B cell (primary cell): ENCODE data around the gene RUFY3. TPM values are rescaled to one million over a fixed set of nuclear protein-coding genes. Genes with fewer than 3 reads are reported as not detected.

Experiments
- ATAC-seq: fragments of 200-7000 bp; cut with Tn5 transposase; one replicate; pipeline ENCODE4 v1.10.0; 2021; ENCODE audit warnings: low read depth, mild to moderate bottlenecking, moderate number of reproducible peaks, moderate library complexity
- CTCF ChIA-PET: fragments of 350-600 bp; sonication (Branson Sonifier 250); formaldehyde crosslinking; loops from one replicate; lab custom pipeline; 2021; ENCODE audit warnings: antibody characterized with exemption, inconsistent platforms; lab: Charles Lee
- POLR2A ChIA-PET: fragments of 350-600 bp; sonication (Branson Sonifier 250); formaldehyde crosslinking; loops from one replicate; lab custom pipeline; 2021; ENCODE audit warnings: antibody characterized with exemption; lab: Charles Lee
- DNase-seq: peaks from one replicate; pipeline ENCODE4 v3.0.0; 2013
- H2AFZ ChIP-seq: 2 replicates; pipeline ENCODE4 v1.6.1; 2012; ENCODE audit warnings: mild to moderate bottlenecking, low read depth, low read length; ENCODE audit not compliant: insufficient read depth, poor library complexity, severe bottlenecking
- H3K27ac ChIP-seq, 2 donors: 1 replicate in 1 of 2; 2 replicates in 1 of 2; pipeline ENCODE4 v1.5.1; 2012 to 2013; ENCODE audit warnings: low read length in 2 of 2, mild to moderate bottlenecking in 2 of 2, moderate library complexity in 1 of 2
- H3K27me3 ChIP-seq, 4 experiments: fragments of 200-600 bp in 1 of 4; sonication (generic) in 1 of 4; replicated peaks in 1 of 4; 1 replicate in 2 of 4; 2 replicates in 2 of 4; pipeline versions ENCODE4 v1.6.1 to v1.7.0; 2013 to 2016; ENCODE audit warnings: low read length in 3 of 4, mild to moderate bottlenecking in 2 of 4, mixed read lengths in 1 of 4, moderate library complexity in 1 of 4; ENCODE audit not compliant: insufficient read depth in 4 of 4, control insufficient read depth in 3 of 4; ENCODE audit errors: control extremely low read depth in 1 of 4
- H3K36me3 ChIP-seq, 2 experiments: replicated peaks in 1 of 2; 1 replicate in 1 of 2; 2 replicates in 1 of 2; pipeline versions ENCODE4 v1.6.1 to v1.7.1; 2013; ENCODE audit warnings: low read length in 1 of 2; ENCODE audit not compliant: insufficient read depth in 2 of 2, control insufficient read depth in 1 of 2; ENCODE audit errors: control extremely low read depth in 1 of 2, extremely low read depth in 1 of 2
- H3K4me1 ChIP-seq, 2 donors: fragments of 200-600 bp in 1 of 2; sonication (generic) in 1 of 2; 1 replicate in 1 of 2; 2 replicates in 1 of 2; pipeline versions ENCODE4 v1.5.1 to v1.6.1; 2013 to 2017; ENCODE audit warnings: low read length in 2 of 2; ENCODE audit not compliant: control insufficient read depth in 2 of 2, insufficient read depth in 2 of 2
- H3K4me2 ChIP-seq: replicated peaks from 2 replicates; pipeline ENCODE3; 2012; ENCODE audit warnings: mild to moderate bottlenecking, low read depth, low read length; ENCODE audit not compliant: poor library complexity, severe bottlenecking
- H3K4me3 ChIP-seq, 5 experiments: fragments of 200-600 bp in 1 of 5; sonication (generic) in 1 of 5; 1 replicate in 3 of 5; 2 replicates in 2 of 5; pipeline versions ENCODE4 v1.5.1 to v1.7.0; 2011 to 2016; ENCODE audit warnings: low read length in 4 of 5, mild to moderate bottlenecking in 4 of 5, low read depth in 2 of 5, control low read depth in 1 of 5, moderate library complexity in 1 of 5; ENCODE audit not compliant: insufficient read depth in 1 of 5; ENCODE audit errors: control extremely low read depth in 1 of 5, extremely low read depth in 1 of 5
- H3K79me2 ChIP-seq: fragments of 200-600 bp; sonication (generic); one replicate; pipeline ENCODE4 v1.6.0; 2016; ENCODE audit warnings: low read length; ENCODE audit not compliant: control insufficient read depth, insufficient read depth
- H3K9ac ChIP-seq: fragments of 200-600 bp; sonication (generic); 2 replicates; pipeline ENCODE4 v1.6.1; 2017; ENCODE audit warnings: mild to moderate bottlenecking, low read length, moderate library complexity
- H3K9me3 ChIP-seq, 3 donors: one replicate each; pipeline versions ENCODE4 v1.6.1 to v1.7.1; 2013; ENCODE audit warnings: low read length in 2 of 3; ENCODE audit not compliant: control insufficient read depth in 2 of 3, insufficient read depth in 1 of 3; ENCODE audit errors: control extremely low read depth in 1 of 3
- H4K20me1 ChIP-seq: 2 replicates; pipeline ENCODE4 v1.6.0; 2012; ENCODE audit warnings: mild to moderate bottlenecking, low read length; ENCODE audit not compliant: insufficient read depth, control insufficient read depth, poor library complexity, severe bottlenecking
- H3K27ac Mint-ChIP-seq: one replicate; pipeline ENCODE4 v1.8.0; 2021; ENCODE audit warnings: mixed read lengths
- H3K27me3 Mint-ChIP-seq: one replicate; pipeline ENCODE4 v1.8.0; 2021; ENCODE audit warnings: mixed read lengths
- H3K4me1 Mint-ChIP-seq: one replicate; pipeline ENCODE4 v1.8.0; 2021; ENCODE audit warnings: mixed read lengths
- H3K4me3 Mint-ChIP-seq: one replicate; pipeline ENCODE4 v1.8.0; 2021; ENCODE audit warnings: mixed read lengths
- H3K9me3 Mint-ChIP-seq: one replicate; pipeline ENCODE4 v1.8.0; 2022; ENCODE audit warnings: mixed read lengths; ENCODE audit not compliant: insufficient read depth
- EZH2 ChIP-seq: IDR thresholded peaks from 2 replicates; pipeline ENCODE4 v1.6.1; 2012; ENCODE audit warnings: borderline replicate concordance, low read depth, mild to moderate bottlenecking, moderate library complexity, low read length; ENCODE audit not compliant: insufficient read depth, poor library complexity, severe bottlenecking
- WGBS: methylation state at CpG from one replicate; pipeline ENCODE4 v1.1.5; 2013; ENCODE audit warnings: missing lambda C conversion rate; ENCODE audit not compliant: insufficient coverage; 5-methylcytosine and 5-hydroxymethylcytosine counted together
- intact Hi-C: fragments of 100-400 bp; cut with micrococcal nuclease; formaldehyde crosslinking; loops from one replicate; pipeline ENCODE4 v1.10.0; 2022
- polyA plus RNA-seq: library from polyadenylated mRNA; depleted of rRNA; stranded (reverse); fragments of >200 nt; gene quantifications from 2 replicates; pipeline ENCODE4 v1.2.3, GENCODE V29; 2012
- total RNA-seq, 2 donors: library from RNA; stranded (reverse); fragments of 120-200 nt in 1 of 2; gene quantifications; 1 replicate in 1 of 2; 2 replicates in 1 of 2; pipeline versions ENCODE4 v1.2.3 to v1.2.4, GENCODE V29; 2013 to 2022
- TF ChIP-seq, protein P1 (sequence below): fragments of 200-600 bp; IDR thresholded peaks from one replicate; pipeline ENCODE4 v1.8.0; 2022; ENCODE audit warnings: antibody characterized with exemption, mild to moderate bottlenecking

RUFY3 gene
- total and polyA plus RNA-seq, 2 donors (not counting 1 experiment from before 2014, with no cell fraction given), result 26.1 to 74.1 TPM

DNA sequence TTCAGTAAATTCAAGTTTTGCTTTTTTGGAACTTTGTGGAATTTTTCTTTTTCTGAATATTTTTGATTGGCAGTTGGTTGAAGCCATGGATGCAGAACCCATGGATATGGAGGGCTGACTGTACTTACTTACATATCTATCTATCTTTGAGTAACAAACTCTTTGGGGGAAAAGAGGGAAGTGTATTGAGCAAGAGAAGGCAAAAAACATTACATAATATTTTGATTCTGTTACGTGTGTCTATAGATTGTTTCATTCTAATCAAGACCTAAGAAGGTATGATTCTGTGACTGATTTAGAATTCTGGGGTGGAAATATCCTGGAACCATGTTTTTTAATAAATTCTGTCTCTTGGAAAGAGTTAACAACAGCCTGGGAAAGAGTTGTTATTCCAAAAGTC lies 86.4 kb downstream of the RUFY3 start:
- DNase-seq (no peak), ATAC-seq (no peak)
- Histone ChIP-seq H3K9ac (no peak overlapping the region), H2AFZ (no peak overlapping the region), H3K36me3 (no peaks in the 10 kb centered on the region), H3K9me3 (no peaks in the 10 kb centered on the region), H4K20me1 (no peaks in the 10 kb centered on the region), H3K79me2 (no peaks in the 10 kb centered on the region), H3K27me3 (no peaks in the 10 kb centered on the region), H3K4me1 (no peaks in the 10 kb centered on the region), H3K27ac (no peak overlapping the region), H3K4me3 (no peak overlapping the region), H3K4me2 (no peak overlapping the region)
- Mint-ChIP-seq H3K27ac (no peak overlapping the region), H3K27me3 (no peaks in the 10 kb centered on the region), H3K9me3 (no peaks in the 10 kb centered on the region), H3K4me1 (no peaks in the 10 kb centered on the region), H3K4me3 (no peak overlapping the region)
- WGBS, result no CpG with 5 or more reads among the region's 1 CpG
- ChIA-PET CTCF (no interaction called here), POLR2A (no interaction called here)
- intact Hi-C loops, result no loop called here
- TF ChIP-seq, protein P1, sequence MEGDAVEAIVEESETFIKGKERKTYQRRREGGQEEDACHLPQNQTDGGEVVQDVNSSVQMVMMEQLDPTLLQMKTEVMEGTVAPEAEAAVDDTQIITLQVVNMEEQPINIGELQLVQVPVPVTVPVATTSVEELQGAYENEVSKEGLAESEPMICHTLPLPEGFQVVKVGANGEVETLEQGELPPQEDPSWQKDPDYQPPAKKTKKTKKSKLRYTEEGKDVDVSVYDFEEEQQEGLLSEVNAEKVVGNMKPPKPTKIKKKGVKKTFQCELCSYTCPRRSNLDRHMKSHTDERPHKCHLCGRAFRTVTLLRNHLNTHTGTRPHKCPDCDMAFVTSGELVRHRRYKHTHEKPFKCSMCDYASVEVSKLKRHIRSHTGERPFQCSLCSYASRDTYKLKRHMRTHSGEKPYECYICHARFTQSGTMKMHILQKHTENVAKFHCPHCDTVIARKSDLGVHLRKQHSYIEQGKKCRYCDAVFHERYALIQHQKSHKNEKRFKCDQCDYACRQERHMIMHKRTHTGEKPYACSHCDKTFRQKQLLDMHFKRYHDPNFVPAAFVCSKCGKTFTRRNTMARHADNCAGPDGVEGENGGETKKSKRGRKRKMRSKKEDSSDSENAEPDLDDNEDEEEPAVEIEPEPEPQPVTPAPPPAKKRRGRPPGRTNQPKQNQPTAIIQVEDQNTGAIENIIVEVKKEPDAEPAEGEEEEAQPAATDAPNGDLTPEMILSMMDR, result no peak
- TF ChIP-seq EZH2, result no peak

DNA sequence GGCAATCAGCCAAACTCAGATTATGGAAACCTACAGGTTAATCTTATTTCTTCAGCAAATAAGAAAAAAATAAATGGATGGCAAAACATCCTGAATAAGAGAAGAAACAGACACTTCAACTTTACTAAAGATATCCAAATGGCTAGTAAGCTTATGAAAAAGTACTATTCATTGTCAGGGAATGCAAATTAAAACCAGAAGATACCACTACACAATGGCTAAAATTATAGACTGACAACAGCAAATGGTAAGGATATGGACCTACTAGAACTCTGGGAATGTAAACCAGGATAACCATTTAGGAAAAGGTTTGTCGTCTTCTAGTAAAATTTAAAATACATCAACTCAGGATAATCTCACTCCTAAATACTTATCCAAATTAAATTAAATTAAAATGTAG lies 93.6 kb downstream of the RUFY3 start:
- no peaks in the 10 kb centered on the region for H4K20me1 ChIP-seq
- ChIA-PET CTCF (no interaction called here), POLR2A (no interaction called here)
- H3K9ac ChIP-seq, result no peak overlapping the region
- H3K4me2 ChIP-seq, result no peak overlapping the region
- H3K9me3 ChIP-seq, result no peaks in the 10 kb centered on the region
- no peaks in the 10 kb centered on the region for H3K27me3 Mint-ChIP-seq
- H3K4me1 Mint-ChIP-seq, result peaks cover 17% of the 10 kb centered on the region
- DNase-seq (no peak), ATAC-seq (no peak)
- intact Hi-C loops, result no loop called here
- H2AFZ ChIP-seq, result no peak overlapping the region
- peaks cover 3 to 8% of the 10 kb centered on the region in 2 donors for H3K4me1 ChIP-seq
- TF ChIP-seq EZH2, result no peak
- TF ChIP-seq, protein P1, result no peak
- no CpG with 5 or more reads among the region's 1 CpG for WGBS
- no peaks in the 10 kb centered on the region for H3K9me3 Mint-ChIP-seq
- peaks cover 0 to 17% of the 10 kb centered on the region in 2 experiments for H3K36me3 ChIP-seq
- H3K27ac ChIP-seq, result no peak overlapping the region
- no peaks in the 10 kb centered on the region for H3K27me3 ChIP-seq
- H3K4me3 Mint-ChIP-seq, result no peak overlapping the region
- no peak overlapping the region for H3K4me3 ChIP-seq
- no peaks in the 10 kb centered on the region for H3K79me2 ChIP-seq
- no peak overlapping the region for H3K27ac Mint-ChIP-seq
